ENCODE data around the gene ING3. TPM values are rescaled to one million over a fixed set of nuclear protein-coding genes. Genes with fewer than 3 reads are reported as not detected.

The ING3 gene
- total RNA-seq, 1 experiment from 2014 or later, result 12.6 TPM

- Mint-ChIP-seq H3K36me3 (no peaks in the 10 kb centered on the region), H3K4me1 (peaks cover 14% of the 10 kb centered on the region), H3K27me3 (ENCODE audit: low read depth) (peaks cover 25% of the 10 kb centered on the region), H3K9me3 (no peaks in the 10 kb centered on the region), H3K4me3 (no peak overlapping the region), H3K27ac (no peak overlapping the region)
- POLR2A ChIA-PET, result no interaction called here
- no peak for TF ChIP-seq JAZF1 (CRISPR knock-in tag; IDR thresholded peaks at IDR 0.05)
- no peak for TF ChIP-seq HMGA2 (CRISPR knock-in tag; IDR thresholded peaks at IDR 0.05)
- no peak for TF ChIP-seq FOXP1 (CRISPR knock-in tag; IDR thresholded peaks at IDR 0.05; ENCODE audit: borderline replicate concordance)
- TF ChIP-seq ATF2 (CRISPR knock-in tag; IDR thresholded peaks at IDR 0.05; ENCODE audit: borderline replicate concordance, low read depth), result no peak
- no peak for TF ChIP-seq ZBTB43 (CRISPR knock-in tag; IDR thresholded peaks at IDR 0.05)
- TF ChIP-seq MAX (CRISPR knock-in tag; IDR thresholded peaks at IDR 0.05), result no peak
- no peak for TF ChIP-seq CBFB (CRISPR knock-in tag; IDR thresholded peaks at IDR 0.05; ENCODE audit: low read depth)
- no peak for TF ChIP-seq ETV6 (CRISPR knock-in tag; IDR thresholded peaks at IDR 0.05)
- no peak for TF ChIP-seq TCF7 (CRISPR knock-in tag; IDR thresholded peaks at IDR 0.05; ENCODE audit: low read depth)
- TF ChIP-seq SOX15 (CRISPR knock-in tag; IDR thresholded peaks at IDR 0.05), result no peak
- CTCF ChIA-PET, result interaction anchor here (0.8 to 4.9 kb wide), 6 partner anchors 14 to 195 kb away, joined by 3 to 50 read pairs (median 8); no protein-coding TSS in a partner anchor
- DNase-seq (ENCODE audit: low spot score) (no peak), ATAC-seq (no peak)
These were observed 36.1 kb downstream of the ING3 start for GRCh38 chr7:120986650-120987049.

GRCh38 chr7:120987280-120987679 is 36.7 kb downstream of the ING3 start:
- Mint-ChIP-seq H3K9me3 (no peaks in the 10 kb centered on the region), H3K27me3 (ENCODE audit: low read depth) (peaks cover 25% of the 10 kb centered on the region), H3K27ac (no peak overlapping the region), H3K36me3 (no peaks in the 10 kb centered on the region), H3K4me1 (peaks cover 11% of the 10 kb centered on the region), H3K4me3 (no peak overlapping the region)
- DNase-seq (ENCODE audit: low spot score) (no peak), ATAC-seq (no peak)
- ChIA-PET CTCF (interaction anchor here (0.8 to 4.9 kb wide), 8 partner anchors 13 to 195 kb away, joined by 3 to 50 read pairs (median 8); no protein-coding TSS in a partner anchor), POLR2A (interaction anchor here (1.3 kb wide), 1 partner anchor 36 kb away, joined by 3 read pairs; the partner anchor contains the start of gene ING3)
- TF ChIP-seq CTCF (IDR thresholded peaks at IDR 0.05), result no peak
- TF ChIP-seq ZMAT4 (CRISPR knock-in tag; IDR thresholded peaks at IDR 0.05), result no peak
- TF ChIP-seq HMGXB4 (CRISPR knock-in tag; IDR thresholded peaks at IDR 0.05), result no peak
- no peak for TF ChIP-seq NFE2L1 (CRISPR knock-in tag; IDR thresholded peaks at IDR 0.05)
- TF ChIP-seq ZNF219 (CRISPR knock-in tag; IDR thresholded peaks at IDR 0.05; ENCODE audit: borderline replicate concordance), result no peak
- no peak for TF ChIP-seq ZNF416 (CRISPR knock-in tag; IDR thresholded peaks at IDR 0.05)
- TF ChIP-seq USF2 (CRISPR knock-in tag; IDR thresholded peaks at IDR 0.05), result no peak
- TF ChIP-seq NR1H2 (CRISPR knock-in tag; IDR thresholded peaks at IDR 0.05), result no peak
- no peak for TF ChIP-seq STAT6 (CRISPR knock-in tag; conservative IDR thresholded peaks at IDR 0.05; ENCODE audit: low read depth)
- TF ChIP-seq NR3C1 (CRISPR knock-in tag; conservative IDR thresholded peaks at IDR 0.05; ENCODE audit: low read depth), result no peak
- no peak for TF ChIP-seq ZBTB43 (CRISPR knock-in tag; IDR thresholded peaks at IDR 0.05)
- TF ChIP-seq ZNF121 (CRISPR knock-in tag; IDR thresholded peaks at IDR 0.05), result no peak
